Neuronal stem cell (in vitro differentiated cells): Measurements from ENCODE around the gene N4BP2.
A peak's percentile ranks its signal among the peaks of the same experiment; 100 is the strongest.

ENCODE experiments used
- DNase-seq: peaks from one replicate; pipeline ENCODE4 v3.0.0-alpha.2; 2013; ENCODE audit warnings: low spot score
- H2AFZ ChIP-seq: one replicate; pipeline ENCODE4 v1.6.1; 2013; ENCODE audit warnings: mild to moderate bottlenecking, low read length, inconsistent platforms
- H2AK5ac ChIP-seq: 2 replicates; pipeline ENCODE4 v1.6.1; 2013; ENCODE audit warnings: low read depth, mild to moderate bottlenecking, inconsistent platforms, low read length, moderate library complexity, mixed read lengths
- H2BK120ac ChIP-seq: 2 replicates; pipeline ENCODE4 v1.6.1; 2013; ENCODE audit warnings: low read depth, mild to moderate bottlenecking, inconsistent platforms, low read length, moderate library complexity, mixed read lengths
- H2BK12ac ChIP-seq: one replicate; pipeline ENCODE4 v1.6.1; 2013; ENCODE audit warnings: low read length, inconsistent platforms
- H2BK15ac ChIP-seq: 2 replicates; pipeline ENCODE4 v1.6.1; 2013; ENCODE audit warnings: mild to moderate bottlenecking, low read length, inconsistent platforms, mixed read lengths
- H2BK5ac ChIP-seq: one replicate; pipeline ENCODE4 v1.6.1; 2013; ENCODE audit warnings: inconsistent platforms, mild to moderate bottlenecking, low read length, moderate library complexity
- H3K14ac ChIP-seq: one replicate; pipeline ENCODE4 v1.6.1; 2013; ENCODE audit warnings: low read length, inconsistent platforms
- H3K18ac ChIP-seq: 2 replicates; pipeline ENCODE4 v1.6.1; 2013; ENCODE audit warnings: low read length, inconsistent platforms
- H3K23ac ChIP-seq: 2 replicates; pipeline ENCODE4 v1.6.1; 2013; ENCODE audit warnings: low read depth, mild to moderate bottlenecking, mixed read lengths, low read length, inconsistent platforms; ENCODE audit not compliant: poor library complexity
- H3K27ac ChIP-seq: replicated peaks from 3 replicates; pipeline ENCODE4 v1.5.1; 2013; ENCODE audit warnings: low read length, inconsistent platforms
- H3K27me3 ChIP-seq, 3 experiments: 2 replicates each; pipeline ENCODE4 v1.6.1; 2013; ENCODE audit warnings: low read length in 3 of 3, mild to moderate bottlenecking in 2 of 3, inconsistent platforms in 1 of 3, low read depth in 1 of 3, mixed read lengths in 1 of 3, moderate library complexity in 1 of 3; ENCODE audit not compliant: control insufficient read depth in 3 of 3, insufficient read depth in 3 of 3
- H3K36me3 ChIP-seq, 2 donors: replicated peaks in 1 of 2; 2 replicates each; pipeline ENCODE4 v1.6.1; 2013; ENCODE audit warnings: low read length in 2 of 2; ENCODE audit not compliant: control insufficient read depth in 2 of 2, insufficient read depth in 2 of 2
- H3K4ac ChIP-seq: 2 replicates; pipeline ENCODE4 v1.6.1; 2013; ENCODE audit warnings: inconsistent platforms, mild to moderate bottlenecking, low read length, moderate library complexity
- H3K4me1 ChIP-seq, 2 donors: 1 replicate in 1 of 2; 2 replicates in 1 of 2; pipeline ENCODE4 v1.6.1; 2013; ENCODE audit warnings: low read length in 2 of 2, low read depth in 1 of 2; ENCODE audit not compliant: control insufficient read depth in 2 of 2, insufficient read depth in 1 of 2
- H3K4me2 ChIP-seq: one replicate; pipeline ENCODE4 v1.6.1; 2013; ENCODE audit warnings: mild to moderate bottlenecking, low read length, inconsistent platforms; ENCODE audit not compliant: insufficient read depth, poor library complexity, severe bottlenecking
- H3K4me3 ChIP-seq, 2 donors: 2 replicates each; pipeline ENCODE4 v1.5.1; 2013; ENCODE audit warnings: low read length in 2 of 2, mild to moderate bottlenecking in 2 of 2, inconsistent platforms in 1 of 2, moderate library complexity in 1 of 2
- H3K79me1 ChIP-seq: one replicate; pipeline ENCODE4 v1.6.1; 2013; ENCODE audit warnings: low read depth, mild to moderate bottlenecking, inconsistent platforms, low read length, moderate library complexity
- H3K9ac ChIP-seq: one replicate; pipeline ENCODE4 v1.6.1; 2013; ENCODE audit warnings: mild to moderate bottlenecking, low read depth, low read length, inconsistent platforms; ENCODE audit not compliant: poor library complexity
- H3K9me3 ChIP-seq, 2 donors: replicated peaks in 1 of 2; 2 replicates each; pipeline versions ENCODE3 to v1.6.1; 2013; ENCODE audit warnings: low read length in 2 of 2, mild to moderate bottlenecking in 2 of 2, inconsistent platforms in 1 of 2, low read depth in 1 of 2, mixed read lengths in 1 of 2, moderate library complexity in 1 of 2; ENCODE audit not compliant: control insufficient read depth in 2 of 2, insufficient read depth in 1 of 2
- H4K8ac ChIP-seq: one replicate; pipeline ENCODE4 v1.6.1; 2013; ENCODE audit warnings: low read depth, mild to moderate bottlenecking, inconsistent platforms, low read length, moderate library complexity
- H4K91ac ChIP-seq: one replicate; pipeline ENCODE4 v1.6.1; 2013; ENCODE audit warnings: low read length, low read depth, mild to moderate bottlenecking, inconsistent platforms; ENCODE audit not compliant: poor library complexity
- WGBS, 2 donors: extraction: QIAGEN DNeasy Blood & Tissue Kit; methylation state at CpG; one replicate each; pipeline ENCODE4 v1.1.7; 2013; ENCODE audit warnings: missing lambda C conversion rate in 2 of 2, mixed read lengths in 1 of 2; ENCODE audit not compliant: insufficient read length in 2 of 2, insufficient replicate concordance in 1 of 2; ENCODE audit errors: extremely low coverage in 2 of 2; 5-methylcytosine and 5-hydroxymethylcytosine counted together

N4BP2 gene

DNA sequence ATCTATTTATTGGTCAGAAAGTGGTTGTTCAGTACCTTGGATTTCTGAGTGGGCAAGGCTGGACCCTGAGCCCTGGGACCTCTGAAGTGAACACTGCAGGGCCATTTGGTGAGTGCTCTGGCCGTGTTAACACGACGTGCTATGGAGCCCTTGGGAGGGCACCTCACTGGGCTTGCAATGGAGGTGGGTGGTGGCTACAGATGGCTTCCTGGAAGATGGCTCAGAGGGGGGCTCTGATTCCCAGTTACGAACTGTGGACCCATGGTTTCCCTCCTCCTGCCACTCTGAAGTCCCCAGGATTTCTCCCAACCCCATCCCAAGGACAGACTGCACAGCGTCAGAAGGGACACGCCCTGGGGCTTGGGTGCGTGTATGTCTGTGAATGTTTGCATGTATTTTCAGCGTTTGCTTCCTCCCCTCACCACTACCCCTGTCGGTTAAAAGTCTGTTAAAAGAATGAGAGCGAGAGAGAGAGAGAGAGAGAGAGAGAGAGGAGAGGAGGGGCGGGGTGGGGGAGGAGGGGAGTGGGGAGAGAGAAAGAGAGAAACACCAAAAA is 136.4 kb downstream of the N4BP2 start:
- WGBS, 2 donors: no CpG with 5 or more reads among the region's 11 CpGs

DNA sequence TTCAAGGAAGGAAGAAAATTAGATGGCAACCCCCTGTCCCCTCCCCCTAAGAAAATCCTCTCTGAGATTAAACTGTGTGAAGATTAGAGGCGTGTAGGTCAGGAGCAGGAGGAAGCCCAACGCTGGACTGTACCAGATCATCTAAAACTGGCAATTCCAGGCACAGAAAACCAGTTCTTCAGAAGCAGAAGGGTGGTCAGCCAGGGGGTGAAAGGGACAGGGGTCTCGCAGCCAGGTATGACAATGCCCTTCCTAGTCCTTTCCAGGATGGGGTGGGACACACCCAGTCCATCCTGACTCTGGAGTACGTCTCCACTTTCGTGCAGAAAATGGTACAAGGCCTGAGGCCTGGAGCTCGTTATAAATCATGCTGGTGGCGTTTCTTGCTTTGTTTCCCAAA is 136.9 kb downstream of the N4BP2 start:
- Histone ChIP-seq H3K23ac (no peak overlapping the region), H3K9ac (no peak overlapping the region), H3K79me1 (no peaks in the 10 kb centered on the region), H4K91ac (no peak overlapping the region), H3K9me3 (no peaks in the 10 kb centered on the region), H4K8ac (no peak overlapping the region), H3K4me2 (no peak overlapping the region), H2AK5ac (no peak overlapping the region), H3K27me3 (no peaks in the 10 kb centered on the region), H3K4me3 (no peak overlapping the region), H3K4ac (no peak overlapping the region), H2BK15ac (no peak overlapping the region), H3K4me1 (peaks cover 7 to 15% of the 10 kb centered on the region in 2 donors), H2AFZ (no peak overlapping the region), H2BK120ac (no peak overlapping the region), H2BK12ac (no peak overlapping the region), H3K36me3 (no peaks in the 10 kb centered on the region), H3K14ac (no peak overlapping the region), H3K27ac (no peak overlapping the region), H2BK5ac (no peak overlapping the region), H3K18ac (peak overlapping the region; percentile 24)
- no CpG with 5 or more reads among the region's 7 CpGs for WGBS, 2 donors
- DNase-seq: no peak

More for the DNA sequence above, 136.4 kb downstream of the N4BP2 start:
- no peaks in the 10 kb centered on the region for H3K79me1 ChIP-seq
- no peak overlapping the region for H3K23ac ChIP-seq
- no peak overlapping the region for H3K4ac ChIP-seq
- H2BK120ac ChIP-seq: no peak overlapping the region
- H3K18ac ChIP-seq: peak overlapping the region; percentile 45
- peaks cover 7 to 12% of the 10 kb centered on the region in 2 donors for H3K4me1 ChIP-seq
- no peak overlapping the region for H3K4me3 ChIP-seq
- no peak overlapping the region for H2BK12ac ChIP-seq
- H3K4me2 ChIP-seq: no peak overlapping the region
- no peak for DNase-seq
- H3K36me3 ChIP-seq: no peaks in the 10 kb centered on the region
- H3K14ac ChIP-seq: no peak overlapping the region
- H3K27ac ChIP-seq: no peak overlapping the region
- no peaks in the 10 kb centered on the region for H3K9me3 ChIP-seq
- H3K9ac ChIP-seq: no peak overlapping the region
- H3K27me3 ChIP-seq: no peaks in the 10 kb centered on the region
- H2AFZ ChIP-seq: peak overlapping the region; percentile 34
- no peak overlapping the region for H2BK5ac ChIP-seq
- H4K8ac ChIP-seq: no peak overlapping the region
- no peak overlapping the region for H2BK15ac ChIP-seq
- no peak overlapping the region for H2AK5ac ChIP-seq
- H4K91ac ChIP-seq: no peak overlapping the region

- Histone ChIP-seq H3K23ac (no peak overlapping the region), H3K4me1 (peaks cover 7 to 15% of the 10 kb centered on the region in 2 donors), H3K4me2 (no peak overlapping the region), H3K36me3 (no peaks in the 10 kb centered on the region), H3K27me3 (no peaks in the 10 kb centered on the region), H3K14ac (no peak overlapping the region), H3K79me1 (no peaks in the 10 kb centered on the region), H2BK15ac (no peak overlapping the region), H3K27ac (no peak overlapping the region), H2AK5ac (no peak overlapping the region), H2BK5ac (no peak overlapping the region), H3K9ac (no peak overlapping the region), H3K4ac (no peak overlapping the region), H3K9me3 (no peaks in the 10 kb centered on the region), H4K91ac (no peak overlapping the region), H3K4me3 (no peak overlapping the region), H4K8ac (no peak overlapping the region), H2BK12ac (no peak overlapping the region), H3K18ac (no peak overlapping the region), H2AFZ (peak overlapping the region; percentile 16), H2BK120ac (no peak overlapping the region)
- WGBS, 2 donors: no CpG with 5 or more reads among the region's 14 CpGs
- no peak for DNase-seq
Observed at GRCh38 chr4:40194602-40195161, 138.0 kb downstream of the N4BP2 start.

GRCh38 chr4:40195182-40196177 is 138.8 kb downstream of the N4BP2 start:
- Histone ChIP-seq H3K4me3 (no peak overlapping the region), H2BK15ac (no peak overlapping the region), H3K27me3 (no peaks in the 10 kb centered on the region), H3K9ac (no peak overlapping the region), H2BK12ac (no peak overlapping the region), H4K91ac (no peak overlapping the region), H3K4ac (no peak overlapping the region), H2BK5ac (no peak overlapping the region), H3K9me3 (no peaks in the 10 kb centered on the region), H2AK5ac (no peak overlapping the region), H3K27ac (no peak overlapping the region), H3K14ac (no peak overlapping the region), H3K4me1 (peaks cover 7 to 19% of the 10 kb centered on the region in 2 donors), H3K36me3 (no peaks in the 10 kb centered on the region), H3K18ac (no peak overlapping the region), H3K23ac (no peak overlapping the region), H3K4me2 (no peak overlapping the region), H3K79me1 (no peaks in the 10 kb centered on the region), H2AFZ (no peak overlapping the region), H2BK120ac (no peak overlapping the region), H4K8ac (no peak overlapping the region)
- WGBS, 2 donors: no CpG with 5 or more reads among the region's 10 CpGs
- no peak for DNase-seq
